ENCODE measurements around the gene JMJD1C.

Gene JMJD1C

DNA sequence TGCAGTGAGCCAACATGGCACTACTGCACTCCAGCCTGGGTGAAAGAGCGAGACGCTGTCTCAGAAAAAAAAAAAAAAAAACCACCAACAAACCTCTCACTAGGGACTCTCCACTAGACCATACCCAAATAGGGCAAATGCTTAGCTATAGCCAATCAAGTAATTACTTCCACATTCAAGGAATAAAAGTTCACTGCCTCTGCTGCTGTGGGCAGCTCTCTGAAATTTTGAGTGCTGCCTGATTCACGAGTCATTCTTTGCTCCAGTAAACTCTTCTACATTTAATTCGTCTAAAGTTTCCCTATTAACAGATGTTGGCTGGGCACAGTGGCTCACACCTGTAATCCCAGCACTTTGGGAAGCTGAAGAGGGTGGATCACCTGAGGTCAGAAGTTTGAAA lies 337.3 kb downstream of the JMJD1C start:
- DNase-seq (ENCODE audit: low read depth): no peak

DNA sequence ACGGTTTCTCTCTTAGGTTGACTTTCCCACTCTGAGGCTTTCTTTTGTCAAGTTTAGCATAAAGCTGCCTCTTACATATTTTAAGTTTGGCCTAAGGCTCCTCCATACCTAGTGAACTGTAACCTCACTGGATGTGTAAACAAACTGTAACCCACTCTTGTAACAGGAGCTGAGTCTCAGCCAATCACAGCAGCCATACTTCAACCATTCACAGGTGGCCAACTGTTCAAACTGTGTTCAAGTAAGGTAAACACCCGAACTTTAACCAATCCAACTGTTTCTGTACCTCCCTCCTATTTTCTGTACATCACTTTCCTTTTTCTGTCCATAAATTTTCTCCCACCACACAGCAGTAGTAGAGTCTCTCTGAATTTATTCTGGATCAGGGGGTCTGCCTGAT lies 340.3 kb downstream of the JMJD1C start:
- no peak for DNase-seq (ENCODE audit: low read depth)

DNA sequence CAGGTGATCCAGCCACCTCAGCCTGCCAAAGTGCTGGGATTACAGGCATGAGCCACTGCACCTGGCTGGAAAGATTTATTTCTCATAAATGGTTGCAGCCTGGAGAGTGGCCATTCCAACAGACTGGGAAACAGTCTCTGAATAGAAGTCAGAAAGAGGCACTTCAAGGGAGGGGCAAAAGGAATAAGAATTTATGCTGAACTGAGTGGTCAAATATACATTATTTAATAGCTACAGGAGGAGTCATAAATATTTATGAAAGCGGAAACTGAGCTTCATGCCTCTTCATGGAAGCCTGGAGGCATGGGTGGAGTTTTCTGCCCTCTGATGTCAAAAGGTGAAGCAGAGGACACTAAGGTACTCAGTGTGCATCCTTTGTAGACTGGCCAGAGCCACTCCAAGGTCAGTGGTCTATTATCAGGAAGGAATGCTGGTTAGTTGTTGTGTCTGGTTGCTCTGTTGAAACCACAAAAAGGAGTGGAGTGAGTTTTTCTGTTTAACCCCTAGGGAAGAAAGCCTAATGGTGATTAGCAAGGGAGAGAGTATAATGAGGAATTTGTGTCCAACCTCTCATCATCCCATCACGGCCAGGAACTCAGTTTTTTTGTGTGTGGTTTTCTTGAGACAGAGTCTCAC lies 341.9 kb downstream of the JMJD1C start:
- DNase-seq (ENCODE audit: low read depth): no peak

DNA sequence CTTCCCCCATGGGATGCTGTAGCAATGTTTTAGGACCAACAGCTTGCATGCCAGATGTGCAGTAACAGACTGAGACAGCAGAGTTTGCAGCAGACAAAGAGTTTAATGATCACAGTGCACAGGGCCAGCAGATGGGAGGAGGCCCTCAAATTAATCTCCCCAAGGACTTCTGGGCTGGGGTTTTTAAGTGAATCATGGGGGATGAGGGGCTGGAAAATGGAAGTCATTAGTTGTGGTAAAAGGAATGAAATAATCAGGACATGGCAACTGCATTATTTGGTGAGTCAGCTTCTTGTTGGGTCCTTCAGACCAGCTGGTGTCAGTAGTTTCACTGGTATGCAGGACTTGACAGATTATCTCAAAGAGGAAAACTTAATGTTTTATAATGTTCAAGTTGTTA lies 345.2 kb downstream of the JMJD1C start:
- no peak for DNase-seq (ENCODE audit: low read depth)

DNA sequence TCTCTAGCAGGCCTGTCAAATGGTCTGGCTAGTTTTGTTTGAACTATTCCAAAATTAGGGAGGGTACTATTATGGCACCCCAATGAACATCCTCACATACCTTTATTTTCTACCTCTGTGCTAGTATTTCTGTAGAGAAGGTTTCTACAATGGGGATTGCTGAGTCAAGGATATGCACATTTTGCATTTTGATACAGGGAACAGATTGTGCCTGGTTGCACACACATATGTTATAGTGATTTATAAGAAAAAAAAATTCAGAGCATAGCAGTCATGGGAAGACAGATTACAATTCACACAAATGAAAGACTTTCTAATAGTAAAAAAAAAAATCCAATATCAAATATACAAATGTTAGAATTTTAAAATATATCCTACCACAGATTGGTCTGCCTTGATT lies 346.7 kb downstream of the JMJD1C start:
- DNase-seq (ENCODE audit: low read depth): no peak

Measured in activated T-helper 9 cell treated with anti-CD3 and anti-CD28 coated beads, Interleukin-2, amount 50 U/mL, for 16 hours (primary cell).